HFF-Myc (cell line): Measurements from ENCODE around the gene ARMC9.

ENCODE experiments used
- DNase-seq: peaks from one replicate; pipeline ENCODE4 v3.0.0-alpha.2; 2011; ENCODE audit warnings: low read depth; ENCODE audit errors: extremely low read depth
- H3K4me3 ChIP-seq: replicated peaks from 2 replicates; pipeline ENCODE4 v1.5.1; 2011; ENCODE audit warnings: low read depth, mild to moderate bottlenecking, control low read depth, low read length
- TF ChIP-seq, protein P1 (sequence below): IDR thresholded peaks from 2 replicates; pipeline ENCODE4 v1.5.1; 2012; ENCODE audit warnings: mild to moderate bottlenecking, low read depth, low read length, control low read depth; ENCODE audit errors: missing control alignments

ARMC9 gene

DNA sequence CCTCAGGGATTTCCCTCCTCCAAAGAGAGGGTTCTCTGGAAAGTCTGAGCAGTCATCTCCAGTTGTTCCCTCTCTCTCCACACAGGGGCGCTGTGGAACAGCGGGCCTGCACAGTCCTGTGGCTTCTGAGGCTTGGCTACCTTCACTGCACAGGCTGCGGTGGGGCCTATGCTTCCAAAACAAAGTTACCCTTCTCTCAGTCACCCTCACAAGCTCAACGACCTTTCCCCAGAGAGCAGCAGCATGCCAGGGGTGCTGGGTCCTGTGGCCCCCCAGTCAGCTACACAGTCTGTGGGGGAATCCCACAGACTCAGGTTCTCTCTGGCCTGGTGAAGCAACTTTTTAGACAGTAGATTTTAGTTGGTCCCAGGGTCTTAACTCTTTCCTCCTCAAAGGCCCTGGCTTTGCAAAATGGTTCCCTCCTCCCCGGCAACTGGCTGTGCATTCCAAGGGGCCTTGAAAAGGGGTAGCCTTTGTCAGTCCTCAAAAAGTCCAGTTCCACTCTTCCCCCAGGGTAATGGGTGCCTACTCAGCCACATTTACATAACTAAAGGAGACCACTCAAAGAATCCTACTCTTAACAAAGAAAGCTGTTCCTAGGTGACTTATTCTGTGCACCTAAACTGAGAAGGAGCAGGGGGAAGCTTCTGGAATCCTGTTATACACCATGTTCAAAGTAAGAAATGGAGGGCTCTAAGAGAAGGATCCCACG is 212.0 kb downstream of the ARMC9 start:
- TF ChIP-seq, protein P1, sequence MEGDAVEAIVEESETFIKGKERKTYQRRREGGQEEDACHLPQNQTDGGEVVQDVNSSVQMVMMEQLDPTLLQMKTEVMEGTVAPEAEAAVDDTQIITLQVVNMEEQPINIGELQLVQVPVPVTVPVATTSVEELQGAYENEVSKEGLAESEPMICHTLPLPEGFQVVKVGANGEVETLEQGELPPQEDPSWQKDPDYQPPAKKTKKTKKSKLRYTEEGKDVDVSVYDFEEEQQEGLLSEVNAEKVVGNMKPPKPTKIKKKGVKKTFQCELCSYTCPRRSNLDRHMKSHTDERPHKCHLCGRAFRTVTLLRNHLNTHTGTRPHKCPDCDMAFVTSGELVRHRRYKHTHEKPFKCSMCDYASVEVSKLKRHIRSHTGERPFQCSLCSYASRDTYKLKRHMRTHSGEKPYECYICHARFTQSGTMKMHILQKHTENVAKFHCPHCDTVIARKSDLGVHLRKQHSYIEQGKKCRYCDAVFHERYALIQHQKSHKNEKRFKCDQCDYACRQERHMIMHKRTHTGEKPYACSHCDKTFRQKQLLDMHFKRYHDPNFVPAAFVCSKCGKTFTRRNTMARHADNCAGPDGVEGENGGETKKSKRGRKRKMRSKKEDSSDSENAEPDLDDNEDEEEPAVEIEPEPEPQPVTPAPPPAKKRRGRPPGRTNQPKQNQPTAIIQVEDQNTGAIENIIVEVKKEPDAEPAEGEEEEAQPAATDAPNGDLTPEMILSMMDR = peak; percentile 56
- no peak overlapping the region for H3K4me3 ChIP-seq
- DNase-seq = no peak

DNA sequence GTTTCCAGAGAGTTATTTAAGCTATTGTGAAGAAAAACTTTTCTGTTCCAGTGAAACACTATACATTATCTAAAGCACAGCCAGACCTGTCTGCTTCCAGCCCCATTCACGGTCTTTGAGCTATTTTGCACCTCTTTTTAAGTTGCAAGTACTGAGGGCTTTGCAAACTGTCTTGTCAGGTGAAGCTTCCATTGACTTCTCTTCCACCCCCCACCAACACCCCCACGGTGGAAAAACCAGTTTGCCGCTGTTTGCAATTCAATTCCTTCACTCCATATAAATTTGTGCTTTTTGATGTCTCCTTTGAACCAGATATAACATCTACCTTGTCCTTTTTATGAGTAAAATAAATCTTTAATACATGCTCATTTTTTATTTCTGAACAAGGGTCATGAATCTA is 212.8 kb downstream of the ARMC9 start:
- DNase-seq = no peak
- no peak overlapping the region for H3K4me3 ChIP-seq
- TF ChIP-seq, protein P1 = no peak

- peak; percentile 59 for DNase-seq
- TF ChIP-seq, protein P1 = peak; percentile 94
- H3K4me3 ChIP-seq = peak overlapping the region; percentile 58
Observed at GRCh38 chr2:231411831-231412617, 213.6 kb downstream of the ARMC9 start.

DNA sequence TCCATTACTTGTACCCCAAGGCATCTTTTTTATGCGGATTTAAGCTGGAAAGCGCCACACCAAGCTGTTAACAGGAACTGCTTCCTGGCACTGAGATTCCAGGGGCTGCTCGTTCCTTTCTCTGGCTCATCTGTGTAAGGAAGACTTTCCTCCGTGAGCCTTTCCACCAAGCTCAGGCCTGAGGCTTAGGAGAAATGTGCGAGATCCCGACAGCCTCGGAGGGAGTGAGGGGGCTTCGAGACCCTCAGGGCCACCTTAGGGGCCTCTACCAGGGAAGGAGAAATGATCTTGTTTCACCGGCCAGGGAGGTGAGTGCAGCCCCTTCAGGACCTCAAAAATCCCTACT is 214.2 kb downstream of the ARMC9 start:
- peak overlapping the region; percentile 58 for H3K4me3 ChIP-seq
- TF ChIP-seq, protein P1 = no peak
- no peak for DNase-seq

- DNase-seq = no peak
Observed at GRCh38 chr2:231413456-231413855, 215.0 kb downstream of the ARMC9 start.

GRCh38 chr2:231413921-231414476 is 215.6 kb downstream of the ARMC9 start:
- TF ChIP-seq, protein P1 = no peak
- DNase-seq = no peak
- H3K4me3 ChIP-seq = no peak overlapping the region

More at GRCh38 chr2:231413456-231413855, 215.0 kb downstream of the ARMC9 start:
- TF ChIP-seq, protein P1 = no peak
- H3K4me3 ChIP-seq = no peak overlapping the region
